NAMALWA (cell line): ENCODE measurements around the gene KPNB1.
A peak's percentile ranks its signal among the peaks of the same experiment; 100 is the strongest.

Experiments used
- DNase-seq: peaks from one replicate; pipeline ENCODE4 v3.0.0-alpha.2; 2015; ENCODE audit warnings: low spot score

Gene KPNB1

DNA sequence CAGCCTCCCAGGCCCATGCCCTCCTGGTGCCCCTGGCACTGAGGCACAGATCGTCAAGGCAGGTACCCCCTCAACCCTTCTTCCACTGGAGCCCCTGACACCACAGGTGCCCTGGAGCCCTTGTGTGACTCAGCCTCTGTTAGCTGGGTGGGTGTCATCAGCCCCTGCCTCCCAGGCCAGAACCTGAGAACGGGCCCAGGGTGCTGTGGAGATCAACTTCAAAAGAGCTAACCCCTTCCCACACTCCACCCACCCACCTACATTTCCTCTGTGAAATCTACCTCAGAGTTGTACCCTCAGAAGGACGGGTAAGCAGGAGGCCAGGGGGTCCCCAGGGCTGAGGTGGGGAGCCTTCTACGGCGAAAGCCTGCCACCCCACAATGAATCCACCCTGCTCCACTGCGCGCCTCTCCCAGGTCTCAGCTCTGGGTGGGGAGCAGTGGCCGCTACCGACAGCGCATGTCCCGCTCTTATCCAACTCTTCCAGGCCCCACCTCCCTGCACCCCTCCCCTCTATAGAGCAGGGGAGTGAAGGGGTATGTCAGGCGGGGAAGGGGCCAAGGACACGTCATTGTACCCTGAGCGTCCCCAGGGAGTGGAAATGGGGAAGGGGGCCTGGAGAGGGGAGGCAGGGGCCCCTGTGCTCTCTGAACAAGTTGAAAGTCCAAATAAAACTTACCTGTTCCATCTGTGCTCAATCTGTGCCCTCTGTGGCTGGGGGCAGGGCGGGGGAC, 61.8 kb downstream of the KPNB1 start:
- no peak for DNase-seq

DNA sequence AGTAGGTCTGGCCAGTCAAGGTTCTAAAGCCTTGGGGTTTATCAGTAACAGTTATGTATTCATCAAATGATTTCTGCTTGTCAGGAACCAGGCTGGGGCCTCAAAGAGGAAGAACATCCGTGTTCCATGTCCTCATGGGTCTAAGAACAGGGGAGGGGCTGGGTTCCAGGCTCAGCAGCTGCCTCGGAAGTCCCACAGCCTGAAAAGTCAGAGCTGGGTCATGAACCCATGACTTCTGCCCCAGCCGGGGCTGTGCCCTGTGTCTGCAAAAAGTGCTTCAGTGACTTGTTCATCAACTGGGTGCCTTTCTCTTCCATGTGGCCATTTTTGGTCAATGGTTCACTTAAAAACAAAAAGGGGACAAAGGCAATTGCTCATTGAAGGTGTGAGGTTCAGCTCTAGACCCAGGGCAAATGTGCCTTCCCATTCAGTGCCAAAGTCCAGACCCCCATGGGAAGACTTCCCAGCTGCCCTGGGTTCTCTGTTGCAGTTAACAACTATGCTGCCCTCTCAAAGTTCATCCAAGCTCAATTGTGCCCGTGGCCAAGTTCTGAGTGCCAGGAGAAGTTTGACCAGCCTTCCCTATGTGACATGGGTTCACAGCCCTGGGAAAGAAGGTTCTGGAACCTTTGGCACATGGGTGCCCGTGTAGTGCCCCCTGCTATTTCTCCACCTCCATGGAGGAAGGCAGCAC, 62.8 kb downstream of the KPNB1 start:
- no peak for DNase-seq

- DNase-seq, result peak; percentile 70
Measured at GRCh38 chr17:47713980-47714700, 64.4 kb downstream of the KPNB1 start.

DNA sequence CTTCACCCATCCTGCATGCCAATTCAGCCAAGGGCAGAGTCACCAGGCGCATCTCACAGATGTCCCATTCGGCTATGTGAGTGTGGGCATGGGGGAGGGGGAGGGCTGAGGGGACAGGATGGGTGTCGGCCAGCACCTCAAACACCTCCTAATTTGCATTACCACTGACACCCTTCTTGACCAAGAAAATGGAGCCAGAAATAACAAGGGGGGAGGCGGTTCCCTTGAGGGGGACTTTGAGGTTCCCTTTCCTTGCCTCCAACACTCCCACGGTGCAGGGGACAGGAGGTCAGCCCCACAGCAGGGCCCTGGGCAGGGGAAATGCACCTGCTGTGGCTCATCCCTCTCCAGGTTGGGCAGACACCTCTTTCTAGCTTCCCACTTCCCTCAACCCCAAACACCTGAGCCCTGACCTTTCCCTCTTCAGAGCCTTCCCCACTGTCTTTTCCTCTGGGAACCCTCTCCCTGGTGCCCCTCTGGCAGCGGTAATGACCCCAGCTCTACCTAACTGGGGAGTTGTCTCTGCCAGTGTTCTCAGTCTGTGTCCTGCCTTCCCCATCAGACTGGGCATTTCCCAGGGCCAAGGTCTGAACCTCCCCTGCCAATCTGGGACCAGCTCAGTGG, 65.2 kb downstream of the KPNB1 start:
- DNase-seq, result no peak

DNA sequence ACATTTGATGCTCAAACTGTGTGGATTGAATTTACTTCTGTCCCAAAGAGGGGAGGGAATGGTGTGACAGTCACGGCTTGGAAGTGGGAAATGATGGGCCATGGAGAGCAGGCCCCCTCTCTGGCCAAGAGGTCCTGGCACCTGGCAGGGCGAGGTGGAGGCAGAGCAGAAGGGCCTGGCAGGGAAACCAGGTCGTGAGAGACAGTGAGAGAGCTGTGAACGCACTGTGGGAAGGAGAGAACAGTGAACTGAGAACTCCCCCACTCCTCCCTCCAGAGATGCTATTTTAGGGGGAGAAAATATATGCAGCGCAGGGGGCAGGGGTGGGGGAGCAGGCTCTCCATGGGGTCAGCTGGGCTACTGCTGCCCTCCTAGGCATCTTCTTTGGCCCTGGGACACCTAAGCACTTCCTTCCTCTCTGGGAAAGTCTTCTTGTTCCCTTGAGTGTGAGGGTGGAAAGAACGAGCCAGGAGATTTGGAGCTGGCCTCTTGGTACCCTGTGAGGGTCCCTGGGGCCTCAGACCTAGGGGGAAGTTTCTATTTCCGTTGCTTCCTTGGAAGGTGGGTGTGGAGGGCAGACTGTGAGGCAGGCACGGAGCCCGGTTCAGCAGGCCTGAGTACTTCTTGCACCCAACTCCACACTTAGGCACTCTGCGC, 66.1 kb downstream of the KPNB1 start:
- DNase-seq, result no peak

DNA sequence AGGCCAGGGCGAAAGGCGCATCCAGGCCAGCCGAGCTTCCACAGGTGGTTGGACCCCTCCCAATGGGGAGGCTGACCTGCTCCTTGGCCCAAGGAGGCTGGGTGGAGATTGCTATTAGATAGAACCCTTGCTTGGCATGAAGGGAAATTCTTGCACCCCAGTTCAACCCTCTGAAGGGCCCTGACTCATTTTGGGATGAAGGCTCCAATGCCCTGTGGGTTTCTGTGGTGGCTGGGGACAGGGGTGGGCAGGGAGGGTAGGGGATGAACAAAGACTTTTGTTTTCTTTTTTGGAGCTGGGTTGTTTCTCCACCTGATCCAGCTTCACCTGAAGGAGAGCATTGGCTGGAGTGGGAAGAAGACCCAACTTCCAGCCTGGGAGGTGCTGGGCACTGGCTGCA, 66.7 kb downstream of the KPNB1 start:
- DNase-seq, result no peak

- no peak for DNase-seq
Measured at GRCh38 chr17:47717261-47717697, 67.6 kb downstream of the KPNB1 start.

DNA sequence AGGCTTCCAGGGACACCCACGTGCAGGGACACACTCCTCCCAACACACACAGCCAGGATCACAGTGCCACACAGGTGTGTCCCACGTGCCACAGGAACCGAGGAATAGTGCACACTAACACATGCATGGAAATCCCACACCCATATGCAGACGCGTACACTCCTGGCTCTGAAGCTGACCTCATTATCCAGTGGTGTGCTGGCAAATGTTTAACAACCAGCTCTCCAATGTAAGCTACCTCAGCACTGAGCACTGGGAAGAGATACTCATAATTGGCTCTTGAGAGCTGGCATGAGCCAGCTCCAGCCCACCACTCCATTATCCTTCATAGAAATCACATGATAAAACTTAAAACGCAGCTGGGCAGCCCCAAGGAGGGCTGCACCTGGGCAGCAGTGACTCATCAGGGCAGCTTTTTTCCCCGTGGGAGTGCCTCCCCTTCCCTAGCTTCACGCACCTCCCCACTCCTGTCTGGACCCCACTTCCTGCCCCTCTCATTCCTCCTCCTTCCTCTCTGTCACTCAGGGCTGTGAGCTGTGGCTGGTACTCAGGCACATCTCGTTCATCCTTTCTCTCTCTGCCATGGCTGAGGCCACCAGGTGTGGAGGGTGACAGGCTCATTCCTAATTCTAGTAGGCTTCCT, 68.4 kb downstream of the KPNB1 start:
- no peak for DNase-seq

DNA sequence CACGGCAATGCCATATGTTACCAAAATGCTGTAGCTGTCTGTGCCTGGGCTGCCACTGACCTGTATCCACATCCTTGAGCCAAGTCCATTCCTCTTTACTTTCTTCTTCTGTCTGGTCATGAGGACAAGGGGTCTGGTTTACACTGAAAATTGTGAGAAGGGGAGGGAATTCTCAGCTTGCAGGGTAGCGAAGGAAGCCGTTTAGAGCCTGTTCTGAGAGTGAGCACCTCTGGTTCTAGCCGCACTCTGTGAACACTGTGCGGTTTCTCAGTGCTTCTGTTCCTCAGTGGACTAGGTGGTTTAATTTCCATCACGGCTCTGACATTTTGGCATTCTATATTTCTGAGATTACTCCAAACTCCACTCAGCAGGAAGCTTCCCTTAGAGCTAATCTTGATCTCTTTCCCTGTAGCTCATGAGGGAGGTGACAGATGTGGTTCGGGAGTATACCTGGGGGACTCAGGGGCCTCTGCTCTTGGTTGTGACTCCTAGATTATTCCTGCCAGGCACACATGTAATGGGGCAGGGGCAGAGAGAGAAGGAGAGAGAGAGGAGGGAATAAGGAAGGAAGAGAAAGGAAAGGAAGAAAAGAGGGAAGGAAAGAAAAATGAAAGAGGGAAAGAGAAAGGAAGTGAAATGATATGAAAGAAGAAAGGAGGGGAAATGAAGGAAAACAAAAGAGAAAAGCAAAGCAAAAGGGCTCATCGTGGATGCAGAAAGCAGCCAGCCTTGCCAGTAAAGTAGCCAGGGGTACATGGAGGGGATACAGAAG, 69.1 kb downstream of the KPNB1 start:
- no peak for DNase-seq

DNA sequence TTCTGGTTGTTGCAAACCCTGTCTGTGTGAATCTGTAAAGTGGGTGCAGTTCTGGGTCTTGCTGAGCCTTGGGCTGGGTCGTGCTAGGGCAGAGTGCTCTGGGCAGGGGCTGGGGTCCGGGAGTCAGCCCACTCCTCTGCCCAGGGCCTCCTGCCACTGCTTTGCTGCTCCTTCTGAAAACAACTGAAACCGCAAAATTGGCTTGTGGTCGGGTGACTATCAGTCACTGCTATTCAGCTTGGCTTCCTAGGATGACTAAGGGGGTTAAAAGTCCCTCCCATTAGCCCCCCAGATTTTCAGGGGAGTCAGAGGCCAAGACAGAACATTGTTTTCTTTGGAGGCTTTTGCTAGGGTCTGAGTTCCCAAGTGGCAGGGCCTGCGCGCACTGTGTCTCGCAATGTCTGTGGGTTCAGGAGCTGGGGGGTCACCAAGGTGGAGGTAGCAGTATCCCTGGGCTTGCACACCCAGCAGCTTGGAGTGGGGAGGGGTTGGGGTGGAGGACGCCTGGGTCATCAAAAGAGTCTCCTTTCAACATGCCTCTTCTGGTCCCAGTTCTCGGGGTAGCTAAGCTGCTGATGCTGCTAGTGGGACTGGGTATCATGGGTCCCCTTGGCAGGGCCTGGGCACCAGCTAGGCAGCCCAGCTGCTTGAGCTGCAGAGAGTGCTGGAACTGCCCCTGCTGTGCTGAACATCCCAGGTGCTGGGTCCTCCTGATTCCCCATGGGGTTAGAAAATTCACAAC, 69.9 kb downstream of the KPNB1 start:
- no peak for DNase-seq

- DNase-seq, result no peak
Measured at GRCh38 chr17:47720196-47720595, 70.5 kb downstream of the KPNB1 start.

GRCh38 chr17:47720754-47721533, 71.2 kb downstream of the KPNB1 start:
- DNase-seq, result no peak

DNA sequence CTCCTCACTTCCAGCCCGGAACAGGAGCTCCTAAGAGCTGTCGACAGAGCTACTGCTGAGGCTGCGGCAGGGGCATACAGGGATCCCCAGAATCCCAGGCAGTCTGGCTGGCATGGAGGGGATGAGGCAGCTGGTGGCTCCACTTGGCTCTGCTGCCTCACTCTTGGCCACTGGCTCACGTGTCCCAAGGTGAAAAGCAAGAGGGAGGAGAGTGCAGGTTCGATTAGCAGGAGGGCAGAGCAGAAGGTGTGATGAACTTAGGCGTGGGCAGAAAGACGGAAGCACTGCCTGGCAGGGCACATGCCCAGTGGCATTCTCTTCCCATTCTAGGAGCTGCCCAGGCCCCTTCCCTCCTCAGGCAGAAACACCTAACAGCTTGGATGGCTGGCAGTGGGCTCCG, 72.0 kb downstream of the KPNB1 start:
- no peak for DNase-seq

DNA sequence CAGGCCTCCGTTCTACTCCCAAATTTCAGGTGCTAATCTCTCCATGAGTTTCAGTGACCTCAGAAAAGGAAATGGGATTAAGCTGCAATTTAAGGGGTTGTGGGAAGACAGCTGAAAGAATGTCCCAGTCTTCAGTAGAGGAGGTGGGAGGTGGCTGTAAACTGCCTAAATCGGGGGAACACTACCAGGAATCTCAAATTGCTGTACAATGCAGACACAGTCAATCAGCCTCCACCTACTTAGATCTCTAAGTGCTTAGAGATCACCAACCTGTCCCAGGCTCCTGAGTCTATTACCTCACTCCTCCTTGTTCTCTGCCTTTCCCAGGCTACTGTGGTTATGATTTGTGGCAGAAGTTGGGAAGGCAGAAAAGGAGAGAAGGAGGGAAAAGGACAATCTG, 75.0 kb downstream of the KPNB1 start:
- DNase-seq, result no peak

GRCh38 chr17:47725446-47726111, 75.9 kb downstream of the KPNB1 start:
- DNase-seq, result no peak

DNA sequence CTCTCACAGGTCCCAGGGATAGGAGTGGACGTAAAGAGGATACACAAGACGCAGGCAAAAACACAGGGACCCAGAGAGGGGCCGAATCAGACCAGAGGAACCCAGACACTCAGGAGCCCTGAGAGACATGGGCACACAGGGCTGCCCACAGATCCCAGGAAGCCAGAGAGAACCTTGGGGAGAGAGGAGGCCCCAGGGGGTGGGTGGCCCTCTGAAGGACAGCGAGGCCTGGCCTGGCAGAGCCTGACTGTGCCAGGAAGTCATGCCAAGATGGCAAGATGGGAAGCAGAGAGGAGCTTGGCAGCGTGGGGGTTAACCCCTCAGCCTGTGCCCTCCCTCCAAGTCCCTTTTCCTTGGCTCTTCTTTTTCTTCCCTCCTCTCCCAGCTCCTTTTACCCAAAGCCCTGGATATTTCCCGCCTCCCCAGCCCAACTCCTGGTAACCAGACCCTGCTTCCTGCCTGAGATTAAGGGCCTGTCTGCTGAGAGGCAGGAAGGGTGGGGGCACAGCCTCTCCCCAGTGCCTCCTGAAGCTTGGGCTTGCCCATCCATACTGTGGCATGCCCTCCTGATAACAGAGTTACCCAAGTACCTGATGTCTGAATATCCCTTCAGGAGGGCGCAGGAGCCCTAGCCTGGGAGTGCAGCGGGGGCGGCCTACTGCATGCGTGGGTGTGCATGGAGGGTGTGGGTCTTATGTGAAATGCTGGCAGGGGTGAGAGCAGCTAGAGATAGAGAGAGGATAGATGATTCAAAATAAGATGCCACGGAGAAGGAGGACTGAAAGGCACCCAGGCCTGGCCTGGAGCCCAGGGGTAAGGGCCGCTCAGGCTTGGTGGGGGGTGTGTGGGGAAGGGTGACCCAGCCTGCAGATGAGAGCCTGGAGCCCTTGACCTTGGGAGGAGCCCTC, 77.3 kb downstream of the KPNB1 start:
- DNase-seq, result no peak

DNA sequence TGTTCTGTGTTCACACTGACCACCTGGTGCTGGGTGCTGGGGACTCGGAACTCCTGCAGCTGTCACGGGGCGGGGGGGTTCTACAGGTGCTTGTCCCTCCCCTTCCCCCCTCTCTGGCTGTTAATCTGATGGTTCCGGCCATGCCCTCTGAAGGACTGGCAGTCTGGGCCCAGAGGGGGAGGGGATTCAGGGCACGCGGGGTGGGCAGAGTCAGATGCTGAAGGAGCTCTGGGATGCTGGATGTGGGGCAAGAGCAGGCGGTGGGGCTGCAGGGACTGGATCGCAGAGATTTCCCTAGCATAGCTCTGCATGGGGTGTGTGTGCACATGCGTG, 78.0 kb downstream of the KPNB1 start:
- no peak for DNase-seq
